CD4-positive, alpha-beta T cell treated with Interleukin-17A for 1 hour (primary cell): Measurements from ENCODE around the gene FAM114A1.

Experiments
- DNase-seq: peaks from one replicate; pipeline ENCODE4 v3.0.0-alpha.2; 2020

The FAM114A1 gene

DNA sequence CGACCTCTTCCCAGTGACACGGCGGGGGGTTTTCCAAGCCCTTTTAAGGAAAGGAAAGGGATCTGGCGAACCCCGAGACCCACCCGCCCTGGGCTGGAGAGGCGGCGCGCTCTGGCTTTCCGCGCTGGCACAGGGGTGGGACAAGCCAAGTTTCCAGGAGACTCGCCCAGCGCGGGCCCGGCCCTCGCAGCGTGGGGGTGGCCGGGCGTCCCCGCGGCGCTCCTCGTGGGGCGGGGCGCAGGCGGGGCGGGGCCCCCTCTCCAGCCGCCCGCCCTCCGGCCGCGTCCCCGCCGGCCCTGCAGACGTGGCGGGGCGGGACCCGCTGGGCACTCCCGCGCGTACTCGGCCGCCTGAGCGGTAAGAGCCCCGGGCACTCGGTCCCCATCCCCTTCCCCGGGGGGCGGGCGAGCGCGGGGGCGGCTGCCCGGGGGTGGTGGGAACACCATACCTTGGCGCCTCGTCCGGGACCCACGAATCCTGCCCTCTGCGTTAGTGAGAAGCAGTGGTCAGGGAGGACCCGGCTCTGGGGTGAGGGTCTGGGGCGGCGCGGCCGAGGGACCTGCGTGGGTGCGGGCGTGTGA lies at the start of gene FAM114A1:
Gene FAM114A1 (plus strand): TSS at position 329 of the 581 bp plus-strand sequence. CDS start 10,273 bp downstream, outside the sequence.
- DNase-seq = no peak

DNA sequence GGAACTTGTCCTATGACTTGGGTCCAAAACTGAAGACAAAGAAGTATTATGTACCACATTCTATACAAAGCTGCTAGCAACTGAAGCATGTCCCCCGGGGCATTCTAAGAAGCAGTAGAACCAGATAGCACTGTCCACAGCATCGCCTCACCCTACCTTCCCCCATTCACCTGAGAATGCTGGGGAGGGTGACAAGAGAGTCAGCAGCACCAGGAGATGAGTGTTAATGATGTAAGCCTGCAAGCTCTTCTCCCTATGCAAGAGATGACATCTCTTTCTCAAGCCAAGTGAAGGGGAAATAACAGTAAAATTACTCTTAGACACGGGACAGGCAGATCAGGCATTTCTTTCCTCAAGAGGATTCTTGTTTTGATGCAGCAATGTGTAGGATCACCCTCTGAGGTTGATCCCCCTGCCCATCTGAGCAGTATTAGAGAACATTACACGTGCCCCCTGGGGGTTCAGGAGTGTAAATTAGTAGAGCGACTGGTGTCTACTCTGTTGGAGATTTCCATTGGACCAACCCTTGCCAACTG lies 49.1 kb upstream of the FAM114A1 start:
- DNase-seq = no peak

DNA sequence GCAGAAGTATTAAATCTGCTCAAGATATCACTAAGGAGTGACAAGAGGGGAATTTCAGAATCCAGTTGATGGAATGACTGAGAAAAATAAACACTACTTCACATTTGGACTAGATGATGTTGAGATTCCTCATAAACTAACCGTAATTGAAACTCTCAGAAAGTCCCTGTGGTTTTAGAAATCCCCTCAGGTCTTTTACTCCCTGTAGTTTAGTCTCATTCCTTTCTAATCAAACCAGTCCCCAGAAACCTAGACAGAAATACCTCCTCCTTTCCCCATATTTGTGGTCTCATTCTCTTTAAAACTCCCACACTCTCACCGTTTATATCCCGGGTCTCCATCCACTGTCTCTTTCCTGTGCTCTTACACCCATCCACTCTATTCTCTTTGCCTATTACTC lies 48.0 kb upstream of the FAM114A1 start:
- no peak for DNase-seq

DNA sequence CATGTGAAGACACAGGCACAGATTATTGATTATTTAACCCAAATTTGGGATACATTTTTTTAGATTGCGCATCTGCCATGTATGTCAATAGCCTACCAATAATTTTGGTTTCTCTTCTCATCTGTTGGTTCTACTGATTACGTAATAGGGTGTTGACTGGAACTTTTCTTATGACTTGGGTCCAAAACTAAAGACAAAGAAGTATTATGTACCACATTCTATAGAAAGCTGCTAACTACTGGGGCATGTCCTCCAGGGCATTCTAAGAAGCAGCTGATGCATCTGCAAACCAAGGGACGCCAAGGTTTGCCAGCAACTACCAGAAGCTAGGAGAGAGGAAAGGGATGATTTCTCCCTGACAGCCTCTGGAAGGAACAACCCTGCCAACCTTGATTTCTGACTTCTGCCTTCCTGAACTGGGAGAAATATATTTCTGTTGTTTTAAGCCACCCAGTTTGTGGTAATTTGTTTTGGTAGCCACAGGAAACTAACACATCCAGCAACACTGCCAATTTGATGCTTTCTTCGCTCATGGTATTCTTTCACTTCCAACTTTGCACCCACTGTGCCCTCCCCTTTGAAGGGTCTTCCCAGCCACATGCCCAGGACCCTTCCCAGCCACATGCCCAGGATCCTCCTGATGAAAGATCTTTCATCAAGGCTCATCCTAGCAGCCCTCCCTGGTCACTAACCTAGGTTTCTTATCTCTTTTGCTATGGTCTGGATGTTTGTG lies 47.1 kb upstream of the FAM114A1 start:
- DNase-seq = no peak

DNA sequence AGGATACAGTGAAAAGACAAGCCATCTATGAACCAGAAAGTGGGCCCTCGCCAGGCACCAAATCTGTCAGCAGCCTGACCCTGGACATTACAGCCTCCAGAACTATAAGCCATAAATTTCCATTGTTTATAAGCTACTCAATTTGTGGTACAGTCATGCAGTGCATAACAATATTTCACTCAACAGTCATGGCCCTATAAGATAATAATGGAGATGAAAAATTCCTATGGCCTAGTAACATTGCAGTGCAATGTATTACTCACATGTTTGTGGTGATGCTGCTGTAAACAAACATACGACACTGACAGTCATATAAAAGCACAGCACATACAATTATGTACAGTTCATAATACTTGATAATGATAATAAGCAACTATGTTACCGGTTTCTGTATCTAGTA lies 45.9 kb upstream of the FAM114A1 start:
- DNase-seq = no peak

DNA sequence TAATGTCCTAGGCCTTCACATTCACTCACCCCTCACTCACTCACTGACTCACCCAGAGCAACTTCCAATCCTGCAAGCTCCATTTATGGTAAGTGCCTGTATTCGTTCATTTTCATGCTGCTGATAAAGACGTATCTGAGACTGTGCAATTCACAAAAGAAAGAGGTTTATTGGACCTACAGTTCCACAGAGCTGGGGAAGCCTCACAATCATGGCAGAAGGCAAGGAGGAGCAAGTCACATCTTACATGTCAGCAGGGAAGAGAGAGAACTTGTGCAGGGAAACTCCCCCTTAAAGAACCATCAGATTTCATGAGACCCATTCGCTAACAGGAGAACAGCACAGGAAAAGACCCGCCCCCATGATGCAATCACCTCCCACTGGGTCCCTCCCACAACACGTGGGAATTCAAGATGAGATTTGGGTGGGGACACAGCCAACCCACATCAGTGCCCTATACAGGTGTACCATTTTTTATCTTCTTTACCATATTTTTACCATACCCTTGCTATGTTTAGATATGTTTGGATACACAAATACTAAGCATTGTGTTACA lies 44.8 kb upstream of the FAM114A1 start:
- no peak for DNase-seq

DNA sequence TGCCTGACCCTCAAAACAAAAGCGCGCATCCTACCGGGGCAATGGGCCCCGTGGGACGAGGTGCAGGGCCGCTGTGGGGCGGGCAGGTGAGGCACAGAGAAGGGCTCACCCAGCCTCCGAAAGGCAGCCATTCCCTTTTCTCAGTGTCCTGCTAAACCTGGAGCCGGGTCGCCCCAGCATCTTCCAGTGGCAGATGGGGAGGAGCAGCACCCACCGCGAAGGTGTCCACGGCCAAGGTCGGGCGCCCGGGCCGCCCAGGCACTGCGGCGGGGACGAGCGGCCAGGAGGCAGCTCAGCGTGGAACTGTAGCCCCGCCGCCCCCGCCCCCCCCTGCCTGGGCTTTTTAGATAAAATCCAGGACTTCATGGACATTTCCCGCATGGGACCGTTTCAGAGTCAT lies 43.8 kb upstream of the FAM114A1 start:
- no peak for DNase-seq

DNA sequence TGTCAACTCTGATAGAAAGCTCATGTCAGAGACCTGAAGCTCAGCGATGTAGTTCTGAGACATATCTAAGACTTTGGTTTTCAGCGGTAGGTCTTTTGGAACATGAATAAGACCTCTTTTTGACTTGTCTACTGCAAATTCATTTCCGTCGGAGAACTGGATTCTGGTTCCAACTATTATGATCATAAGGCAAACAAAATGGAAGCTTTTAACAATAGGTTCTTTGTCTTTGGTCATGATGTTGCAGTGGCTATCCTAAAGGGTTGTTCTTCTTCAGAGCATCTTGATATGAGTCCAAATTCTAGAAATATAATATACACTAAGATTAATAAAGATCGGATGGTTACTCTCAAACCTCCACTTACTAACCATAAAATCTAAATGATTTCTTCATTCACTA lies 38.4 kb upstream of the FAM114A1 start:
- DNase-seq = no peak

DNA sequence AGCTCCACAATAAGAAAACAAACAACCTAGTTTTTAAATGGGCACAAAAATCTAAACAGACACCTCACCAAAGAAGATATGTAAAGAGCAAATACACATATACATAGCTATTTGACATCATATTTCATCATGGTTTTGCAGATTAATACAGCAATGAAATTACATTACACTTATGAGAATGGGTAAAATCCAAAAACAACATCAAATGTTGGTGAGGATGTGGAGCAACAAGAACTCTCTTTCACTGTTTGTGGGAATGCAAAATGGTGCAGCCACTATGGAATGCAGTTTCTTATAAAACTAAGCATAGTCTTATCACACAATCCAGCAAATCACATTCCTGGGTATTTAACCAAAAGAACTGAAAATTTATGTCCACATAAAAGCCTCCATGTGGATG lies 36.0 kb upstream of the FAM114A1 start:
- DNase-seq = no peak

DNA sequence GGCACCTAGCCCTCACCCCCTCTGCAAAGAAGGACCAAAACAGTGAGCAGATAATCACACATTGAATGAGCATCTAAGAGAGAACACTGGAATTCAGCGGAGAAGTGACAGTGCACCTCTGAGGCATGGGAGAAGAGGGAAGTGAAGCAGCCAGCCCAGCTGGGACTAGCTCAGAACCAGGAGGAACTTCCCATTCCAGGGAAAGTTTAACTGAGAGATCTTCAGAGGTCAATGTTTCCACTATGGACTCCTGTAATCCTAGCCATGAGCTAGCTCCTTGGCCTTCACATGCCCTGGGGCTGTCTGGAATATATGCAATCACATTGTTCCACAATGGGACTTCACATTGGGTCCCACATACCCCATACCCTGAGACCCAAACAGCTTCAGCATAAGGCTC lies 35.4 kb upstream of the FAM114A1 start:
- DNase-seq = no peak

DNA sequence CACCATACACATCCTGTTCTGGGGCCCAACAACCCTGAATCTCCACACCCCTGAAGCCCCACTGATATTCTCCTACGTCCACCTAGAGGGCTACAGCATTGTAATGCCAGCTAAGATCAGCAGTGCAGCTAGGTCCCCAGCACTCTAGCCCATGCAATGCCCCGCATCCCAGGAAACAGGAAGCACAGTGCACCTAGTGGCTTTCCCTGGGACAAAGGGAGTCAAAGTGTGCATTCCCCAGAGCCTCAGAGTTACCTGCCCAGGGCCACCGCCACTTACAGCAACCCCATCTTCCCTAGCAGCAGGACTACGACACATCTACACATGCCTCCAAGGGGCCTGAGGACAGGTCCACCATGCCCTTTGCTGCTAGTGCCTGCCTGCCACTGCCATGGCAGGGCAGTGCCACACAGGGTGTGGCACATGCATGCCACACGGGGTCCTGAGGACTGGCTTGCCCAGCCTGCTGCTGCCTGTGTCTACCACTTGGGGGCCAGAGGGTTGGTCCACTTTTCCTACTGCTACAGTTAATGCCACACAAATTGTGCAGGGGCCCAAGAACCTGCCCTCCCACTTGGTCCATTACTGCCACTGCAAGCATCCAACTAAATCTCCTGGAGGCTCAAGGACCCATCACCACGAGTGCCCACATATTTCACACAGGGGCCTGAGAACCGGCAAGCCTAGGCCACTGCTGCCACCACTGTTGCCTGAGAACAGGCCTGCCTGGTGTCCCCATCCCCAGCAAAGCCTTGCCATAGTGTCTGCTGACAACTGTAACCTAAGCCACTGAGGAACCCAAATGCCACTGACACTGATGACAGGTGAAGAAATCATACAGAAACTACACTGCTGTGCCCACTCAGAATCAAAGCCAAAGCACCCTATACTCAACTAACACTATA lies 34.7 kb upstream of the FAM114A1 start:
- no peak for DNase-seq

DNA sequence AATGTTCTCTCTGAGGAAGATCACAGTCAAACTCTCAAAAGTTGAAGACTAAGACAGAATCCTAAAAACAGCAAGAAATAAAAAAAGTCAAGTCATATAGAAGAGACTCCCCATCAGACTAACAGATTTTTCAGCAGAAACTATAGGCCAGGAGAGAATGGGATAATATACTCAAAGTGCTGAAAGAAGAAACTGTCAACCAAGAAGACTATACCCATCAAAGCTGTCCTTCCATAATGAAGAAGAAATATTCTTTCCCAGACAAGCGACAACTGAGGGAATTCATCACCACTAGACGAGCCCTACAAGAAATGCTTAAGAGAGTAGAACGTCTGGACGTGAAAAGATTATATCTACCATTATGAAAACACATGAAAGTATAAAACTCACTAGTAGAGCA lies 33.0 kb upstream of the FAM114A1 start:
- no peak for DNase-seq

DNA sequence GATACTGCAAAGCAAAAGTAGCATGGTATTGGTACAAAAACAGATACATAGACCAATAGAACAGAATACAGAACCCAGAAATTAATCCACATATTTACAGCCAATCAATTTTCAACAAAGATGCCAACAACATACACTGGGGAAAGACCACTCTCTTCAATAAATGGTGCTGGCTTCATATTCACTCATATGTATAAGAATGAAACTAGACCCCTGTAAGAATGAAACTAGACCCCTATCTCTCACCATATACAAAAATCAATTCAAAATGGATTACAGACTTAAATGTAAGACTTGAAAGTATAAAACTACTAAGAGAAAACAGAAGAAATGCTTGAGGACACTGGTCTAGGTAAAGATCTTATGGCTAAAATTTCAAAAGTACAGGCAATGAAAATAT lies 30.3 kb upstream of the FAM114A1 start:
- no peak for DNase-seq

DNA sequence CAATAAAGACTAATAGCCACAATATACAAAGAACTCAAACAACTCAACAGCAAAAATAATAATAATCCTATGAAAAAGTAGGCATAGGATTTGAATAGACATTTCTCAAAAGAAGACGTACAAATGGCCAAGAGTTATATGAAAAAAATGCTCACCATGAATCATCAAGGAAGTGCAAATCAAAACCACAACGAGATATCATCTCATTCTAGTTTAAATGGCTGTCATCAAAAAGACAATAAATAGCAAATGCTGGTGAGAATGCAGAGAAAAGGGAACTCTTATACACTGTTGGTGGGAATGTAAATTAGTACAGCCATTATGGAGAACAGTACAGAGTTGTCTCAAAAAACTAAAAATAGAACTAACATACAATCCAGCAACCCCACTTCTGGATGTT lies 29.8 kb upstream of the FAM114A1 start:
- peak; percentile 50 for DNase-seq

DNA sequence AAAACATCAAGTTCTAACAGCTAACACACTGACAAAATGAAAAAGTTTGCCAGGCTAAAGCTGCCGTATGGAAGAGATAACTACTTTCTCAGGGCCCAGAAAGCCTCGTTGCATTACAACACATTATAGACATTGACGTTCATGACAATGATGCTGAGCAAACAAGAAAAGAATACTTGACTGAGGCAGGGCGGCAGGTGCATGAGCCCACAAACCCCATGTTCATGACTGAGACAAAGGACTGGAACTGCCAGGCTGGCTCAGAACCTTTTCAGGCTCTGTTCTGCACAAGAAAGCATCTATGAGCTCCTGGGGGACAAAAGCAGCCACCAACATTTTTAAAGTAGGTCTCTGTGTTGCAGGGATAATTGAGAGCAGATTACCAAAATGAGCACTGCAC lies 24.6 kb upstream of the FAM114A1 start:
- DNase-seq = no peak

DNA sequence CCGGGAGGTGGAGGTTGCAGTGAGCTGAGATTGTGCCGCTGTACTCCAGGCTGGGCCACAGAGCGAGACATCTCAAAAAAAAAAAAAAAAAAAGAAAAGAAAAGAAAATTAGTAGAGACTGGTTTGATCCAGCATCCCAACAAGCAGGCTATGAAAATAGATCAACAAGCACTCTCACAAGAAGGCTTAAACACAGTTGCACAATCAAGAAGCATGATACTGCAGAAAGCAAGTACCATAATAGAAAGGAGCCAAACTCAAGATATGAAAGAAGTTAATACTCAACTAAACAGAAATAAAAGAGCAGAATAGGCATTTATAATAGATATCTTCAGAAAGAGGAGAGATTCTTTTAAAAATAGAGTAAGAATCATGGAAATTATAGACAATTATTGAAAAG lies 21.6 kb upstream of the FAM114A1 start:
- no peak for DNase-seq

DNA sequence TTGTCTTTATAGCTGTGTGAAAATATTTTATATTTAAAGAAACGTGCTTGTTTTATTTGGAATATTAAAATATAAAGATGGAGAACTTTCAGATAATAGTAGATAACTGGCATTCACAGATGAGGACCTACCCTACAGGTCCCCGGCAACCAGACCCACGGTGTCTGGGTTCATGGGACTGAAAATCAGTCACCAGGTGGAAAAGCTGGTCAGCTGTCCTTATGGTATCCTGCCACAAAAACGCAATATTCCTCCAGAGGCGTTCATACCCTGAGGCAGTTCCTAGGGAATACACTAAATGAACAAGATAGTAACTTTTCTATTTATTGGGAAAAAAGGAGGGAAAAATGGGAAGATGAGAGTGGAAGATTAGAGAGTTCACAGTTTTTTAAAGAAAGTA lies 12.1 kb upstream of the FAM114A1 start:
- DNase-seq = no peak

DNA sequence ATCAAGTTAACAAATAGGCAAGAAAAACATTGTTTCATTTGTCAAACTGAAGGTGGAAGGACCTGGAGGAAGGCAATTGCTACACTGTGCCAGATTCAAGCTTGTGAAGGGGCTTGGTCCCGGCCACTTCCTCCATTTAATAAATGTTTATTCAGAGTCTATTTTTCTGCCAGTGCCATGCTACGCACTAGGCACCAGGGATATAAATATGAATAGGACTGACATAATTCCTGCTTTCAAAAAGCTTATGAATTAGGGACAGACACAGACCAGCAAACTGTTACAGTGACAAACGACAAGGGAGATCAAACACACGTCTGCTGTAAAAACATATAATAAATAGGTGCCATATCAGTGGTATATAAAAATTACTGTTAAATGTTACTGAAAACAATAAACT lies 11.6 kb upstream of the FAM114A1 start:
- DNase-seq = peak; percentile 35

DNA sequence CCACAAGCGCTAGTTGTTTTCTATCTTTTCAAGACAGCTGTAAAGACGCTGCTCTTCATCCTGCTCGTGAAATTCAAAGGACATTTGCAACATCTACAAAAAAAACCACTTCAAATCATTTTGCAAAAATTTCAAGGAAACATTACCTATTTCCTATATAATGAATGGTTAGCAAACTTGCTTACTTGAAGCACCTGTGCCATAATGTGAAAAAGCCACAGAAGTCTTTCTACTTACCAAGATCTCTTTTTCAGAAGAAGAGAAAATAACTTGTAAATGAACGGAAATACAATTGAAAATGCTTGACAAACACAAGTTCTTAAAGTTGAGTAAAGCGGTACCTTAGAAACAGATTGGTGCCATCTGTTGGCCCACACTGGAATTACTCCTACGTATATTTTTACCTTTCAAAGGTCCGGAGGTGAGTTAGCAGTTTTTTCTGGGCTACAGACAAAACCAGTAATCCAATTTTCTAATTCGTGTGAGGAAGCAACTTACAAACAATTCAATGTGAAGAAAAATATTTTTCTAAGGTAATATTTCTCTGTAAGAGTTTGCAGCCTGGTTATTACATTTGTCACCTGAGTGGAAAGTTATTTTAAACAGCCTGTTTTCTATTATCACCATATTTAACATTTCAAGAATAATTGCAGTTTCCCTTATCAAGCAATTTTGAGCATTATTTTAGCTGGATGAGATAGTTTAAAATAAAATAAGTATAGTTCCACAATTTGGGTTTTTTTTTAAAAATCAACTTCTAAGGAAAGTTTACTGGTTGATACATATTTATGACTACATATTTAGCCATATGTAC lies 10.9 kb upstream of the FAM114A1 start, which contains the start of gene TLR6:
Gene TLR6 (minus strand): TSS at position 294 of the 814 bp plus-strand sequence. CDS start 27,344 bp downstream, outside the sequence.
- DNase-seq = peak; percentile 84

DNA sequence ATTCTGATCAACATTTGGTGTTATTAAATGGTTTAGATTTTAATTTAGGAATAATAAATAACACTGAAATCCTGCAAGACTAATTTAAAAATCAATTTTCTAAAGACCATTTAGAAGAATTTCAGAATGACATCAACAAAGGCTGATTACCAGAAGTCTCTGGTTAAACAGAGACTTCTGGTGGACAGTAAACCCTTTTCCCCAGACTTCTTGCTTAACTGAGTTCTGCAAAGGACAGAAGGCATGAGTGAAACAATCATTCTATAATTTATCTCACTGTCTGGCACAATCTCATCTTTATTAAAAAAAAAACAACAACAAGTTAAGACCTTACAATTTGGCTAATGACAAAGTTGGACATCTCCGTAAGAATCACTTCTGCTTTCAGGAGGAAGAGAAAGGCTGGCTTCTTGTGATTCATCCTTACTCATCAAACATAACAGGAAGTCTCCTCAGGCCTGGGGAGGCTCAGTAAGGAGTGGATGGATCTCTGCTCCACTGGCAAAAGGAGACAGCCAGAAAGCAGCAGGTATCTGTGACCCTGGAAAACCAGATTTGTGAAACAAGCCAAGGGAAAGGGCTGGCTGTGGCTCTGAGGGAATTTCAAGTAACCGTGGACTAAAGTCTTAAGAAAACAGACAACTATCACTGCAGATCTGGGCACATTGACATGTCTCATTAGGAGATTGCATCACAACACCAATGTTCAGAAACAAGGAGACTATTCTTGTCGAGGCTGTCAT lies 10.1 kb upstream of the FAM114A1 start:
- DNase-seq = peak; percentile 32

DNA sequence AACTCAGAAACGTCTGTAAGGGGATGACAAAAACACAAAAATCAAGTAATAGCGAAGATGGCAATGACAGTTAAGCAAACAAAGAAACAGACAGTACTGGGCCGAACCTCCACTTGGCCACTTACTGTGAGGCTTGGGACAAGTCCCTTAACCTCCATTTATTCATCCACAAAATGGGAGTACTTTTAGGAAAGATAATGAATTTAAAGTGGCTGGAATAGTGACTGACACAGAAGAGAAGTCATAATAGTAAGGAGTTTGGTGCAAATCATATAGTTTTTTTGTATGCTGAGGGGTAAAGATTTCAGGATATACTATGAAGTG lies 9.5 kb upstream of the FAM114A1 start:
- DNase-seq = no peak

DNA sequence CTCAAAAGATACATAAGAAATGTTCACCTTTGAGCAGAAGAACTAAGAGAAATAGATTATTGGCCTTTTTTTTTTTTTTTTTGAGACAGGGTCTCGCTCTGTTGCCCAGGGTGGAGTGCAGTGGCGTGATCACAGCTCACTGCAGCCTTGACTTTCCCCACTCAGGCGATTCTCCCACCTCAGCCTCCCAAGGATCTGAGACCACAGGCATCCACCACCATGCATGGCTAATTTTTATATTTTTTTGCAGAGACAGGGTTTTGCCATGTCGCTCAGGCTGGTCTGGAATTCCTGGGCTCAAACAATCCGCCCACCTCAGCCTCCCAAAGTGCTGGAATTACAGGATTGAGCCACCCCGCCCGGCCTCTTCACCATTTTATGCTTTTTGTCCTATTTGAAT lies 8.1 kb upstream of the FAM114A1 start:
- DNase-seq = no peak
